ENCODE data around the gene TCFL5. TPM values are rescaled to one million over a fixed set of nuclear protein-coding genes. Genes with fewer than 3 reads are reported as not detected.

Gene TCFL5
- total and polyA plus RNA-seq, 2 donors: 10.9 to 13.0 TPM

DNA sequence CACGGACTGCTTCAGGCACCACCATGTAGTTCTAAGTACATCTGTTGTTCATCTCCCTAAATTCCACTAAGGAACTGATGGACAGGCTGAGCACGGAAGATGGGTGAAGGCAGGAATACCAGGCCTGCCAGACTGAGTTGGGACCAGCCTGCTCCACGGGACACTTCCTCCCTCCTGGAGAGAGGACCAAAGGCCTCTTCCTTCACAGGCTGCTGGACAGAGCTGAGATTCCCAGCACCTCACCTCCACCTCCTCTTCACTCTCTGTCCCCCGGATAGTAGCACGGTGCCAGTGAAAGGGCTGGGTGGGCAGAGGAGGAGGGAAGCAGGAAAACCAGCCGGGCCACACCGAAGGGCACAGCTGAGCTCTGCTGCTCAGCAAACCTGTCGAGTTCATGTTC is 22.9 kb upstream of the TCFL5 start:
- H3K27ac ChIP-seq (ENCODE audit: low read depth in 1 of 2, low read length in 1 of 2): no peak overlapping the region
- H3K9me3 ChIP-seq (ENCODE audit: control insufficient read depth in 2 of 2, insufficient read depth in 1 of 2, low read length in 1 of 2): peaks cover 0 to 1% of the 10 kb centered on the region in 2 donors
- no peak overlapping the region for H3K4me3 ChIP-seq (ENCODE audit: low read length in 2 of 2)
- WGBS: 96% methylated on average over 8 of the region's 8 CpGs
- H3K4me1 ChIP-seq (ENCODE audit: control insufficient read depth in 2 of 2, insufficient read depth in 2 of 2, low read length in 2 of 2): peaks cover 0 to 14% of the 10 kb centered on the region in 2 donors
- peaks cover 0 to 8% of the 10 kb centered on the region in 2 donors for H3K27me3 ChIP-seq (ENCODE audit: control insufficient read depth in 2 of 2, insufficient read depth in 1 of 2, low read length in 1 of 2)
- no peak for DNase-seq (ENCODE audit: low read depth in 6 of 9, low spot score in 9 of 9)
- H3K36me3 ChIP-seq (ENCODE audit: control insufficient read depth in 2 of 2, insufficient read depth in 2 of 2, low read length in 1 of 2): peaks cover 61 to 68% of the 10 kb centered on the region in 2 donors

DNA sequence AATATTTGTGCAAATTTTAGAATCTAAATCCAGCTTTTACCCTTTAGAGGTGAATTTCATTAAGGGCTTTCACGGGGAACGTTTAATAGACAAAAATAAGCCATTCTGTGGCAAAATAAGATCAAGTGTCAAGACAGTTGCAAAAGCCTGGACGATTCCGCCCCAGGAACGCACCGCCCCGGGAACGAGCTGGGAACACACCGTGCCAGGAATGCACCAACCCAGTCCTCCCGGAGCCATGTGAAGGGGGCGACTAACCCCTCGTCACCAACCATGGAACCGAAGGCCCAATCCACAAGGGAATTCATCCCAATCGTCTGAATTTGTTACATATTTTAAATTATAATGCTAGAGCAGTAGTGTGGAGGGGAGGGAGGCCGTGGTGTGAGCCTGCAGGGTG is 20.8 kb upstream of the TCFL5 start:
- Histone ChIP-seq H3K27me3 (ENCODE audit: control insufficient read depth in 2 of 2, insufficient read depth in 1 of 2, low read length in 1 of 2) (peaks cover 0 to 17% of the 10 kb centered on the region in 2 donors), H3K36me3 (ENCODE audit: control insufficient read depth in 2 of 2, insufficient read depth in 2 of 2, low read length in 1 of 2) (peaks cover 39 to 47% of the 10 kb centered on the region in 2 donors), H3K4me1 (ENCODE audit: control insufficient read depth in 2 of 2, insufficient read depth in 2 of 2, low read length in 2 of 2) (peaks cover under 1 to 21% of the 10 kb centered on the region in 2 donors), H3K9me3 (ENCODE audit: control insufficient read depth in 2 of 2, insufficient read depth in 1 of 2, low read length in 1 of 2) (no peaks in the 10 kb centered on the region), H3K4me3 (ENCODE audit: low read length in 2 of 2) (no peak overlapping the region), H3K27ac (ENCODE audit: low read depth in 1 of 2, low read length in 1 of 2) (no peak overlapping the region)
- WGBS: 96% methylated on average over 15 of the region's 15 CpGs
- no peak for DNase-seq (ENCODE audit: low read depth in 6 of 9, low spot score in 9 of 9)

DNA sequence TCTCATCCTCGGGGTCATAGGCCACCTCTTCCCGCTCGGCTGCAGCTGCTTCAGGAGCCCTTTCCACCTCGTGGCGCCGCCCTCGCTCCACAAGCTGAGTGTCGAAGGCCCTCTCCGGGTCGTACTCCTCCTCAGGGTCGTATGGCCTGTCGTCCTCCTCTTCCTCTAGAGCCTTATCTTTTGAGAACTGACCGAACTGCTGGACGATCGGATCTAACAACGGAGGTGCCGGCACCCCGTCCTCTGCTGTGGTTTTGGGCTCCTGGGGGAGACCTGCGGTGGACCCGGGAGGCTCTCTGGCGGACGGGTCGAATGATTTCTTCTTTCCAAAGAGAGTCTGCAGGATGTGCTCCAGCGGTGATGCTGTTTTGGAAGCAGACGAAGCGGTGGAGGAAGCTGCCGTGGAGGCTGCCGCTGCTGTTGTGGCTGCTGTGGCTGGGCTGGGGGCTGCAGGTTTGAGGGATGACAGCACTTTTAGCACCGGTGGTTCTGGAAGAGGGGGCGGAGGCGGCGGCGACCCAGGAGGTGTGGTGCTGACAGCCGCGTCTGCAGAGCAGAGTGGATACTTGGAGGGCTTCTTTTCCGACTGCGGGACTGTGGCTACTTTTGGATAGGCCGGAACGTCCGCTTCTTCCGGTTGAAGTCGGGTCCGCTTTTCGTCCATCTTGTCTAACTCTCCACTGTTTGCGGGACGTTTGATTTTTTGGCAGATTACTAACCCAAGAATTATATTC is 20.2 kb upstream of the TCFL5 start:
- H3K4me1 ChIP-seq (ENCODE audit: control insufficient read depth in 2 of 2, insufficient read depth in 2 of 2, low read length in 2 of 2): peaks cover 4 to 25% of the 10 kb centered on the region in 2 donors
- H3K4me3 ChIP-seq (ENCODE audit: low read length in 2 of 2): no peak overlapping the region
- no peak overlapping the region for H3K27ac ChIP-seq (ENCODE audit: low read depth in 1 of 2, low read length in 1 of 2)
- DNase-seq (ENCODE audit: low read depth in 6 of 9, low spot score in 9 of 9): no peak
- no peaks in the 10 kb centered on the region for H3K9me3 ChIP-seq (ENCODE audit: control insufficient read depth in 2 of 2, insufficient read depth in 1 of 2, low read length in 1 of 2)
- 97% methylated on average over 46 of the region's 46 CpGs for WGBS
- peaks cover 0 to 17% of the 10 kb centered on the region in 2 donors for H3K27me3 ChIP-seq (ENCODE audit: control insufficient read depth in 2 of 2, insufficient read depth in 1 of 2, low read length in 1 of 2)
- H3K36me3 ChIP-seq (ENCODE audit: control insufficient read depth in 2 of 2, insufficient read depth in 2 of 2, low read length in 1 of 2): peaks cover 33 to 42% of the 10 kb centered on the region in 2 donors

DNA sequence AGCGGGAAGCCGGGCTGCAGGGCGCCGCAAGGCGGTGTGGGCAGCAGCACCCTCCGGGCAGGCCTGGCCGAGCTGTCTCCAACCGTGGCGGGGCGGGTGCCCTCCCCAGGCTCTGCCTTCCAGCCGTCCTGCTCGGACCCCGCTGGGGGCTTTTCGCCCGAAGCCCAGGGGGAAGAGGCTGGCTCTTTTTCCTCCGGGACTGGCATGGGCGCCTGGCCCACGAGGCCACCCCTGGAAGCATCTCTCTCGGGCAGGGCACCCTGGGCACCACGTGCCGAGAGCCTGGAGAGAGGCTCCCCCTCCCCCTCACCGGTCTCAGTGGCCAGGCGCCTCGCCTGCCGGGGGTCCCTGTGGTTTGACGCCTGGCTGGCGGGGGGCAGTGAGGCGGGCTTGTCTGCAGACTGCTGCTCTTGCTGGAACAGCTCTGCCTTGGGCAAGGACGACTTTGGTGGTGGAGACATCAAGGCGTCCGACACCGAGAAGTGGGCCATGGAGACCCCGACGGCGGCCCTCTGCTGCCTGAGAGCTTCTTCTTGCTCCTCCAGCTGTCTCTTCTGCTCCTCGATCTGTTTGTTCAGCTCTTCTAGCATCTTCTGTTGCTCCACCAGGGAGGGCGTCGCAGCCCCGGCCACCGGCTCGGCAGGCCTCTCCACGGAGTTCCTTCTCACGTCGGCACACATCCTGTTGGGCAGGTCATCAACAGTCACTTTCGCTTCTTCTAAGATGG is 19.5 kb upstream of the TCFL5 start:
- Histone ChIP-seq H3K27me3 (ENCODE audit: control insufficient read depth in 2 of 2, insufficient read depth in 1 of 2, low read length in 1 of 2) (peaks cover 0 to 17% of the 10 kb centered on the region in 2 donors), H3K9me3 (ENCODE audit: control insufficient read depth in 2 of 2, insufficient read depth in 1 of 2, low read length in 1 of 2) (no peaks in the 10 kb centered on the region), H3K4me1 (ENCODE audit: control insufficient read depth in 2 of 2, insufficient read depth in 2 of 2, low read length in 2 of 2) (peaks cover 4 to 25% of the 10 kb centered on the region in 2 donors), H3K27ac (ENCODE audit: low read depth in 1 of 2, low read length in 1 of 2) (no peak overlapping the region), H3K36me3 (ENCODE audit: control insufficient read depth in 2 of 2, insufficient read depth in 2 of 2, low read length in 1 of 2) (peaks cover 26 to 35% of the 10 kb centered on the region in 2 donors), H3K4me3 (ENCODE audit: low read length in 2 of 2) (no peak overlapping the region)
- no peak for DNase-seq (ENCODE audit: low read depth in 6 of 9, low spot score in 9 of 9)
- WGBS: 98% methylated on average over 45 of the region's 45 CpGs

DNA sequence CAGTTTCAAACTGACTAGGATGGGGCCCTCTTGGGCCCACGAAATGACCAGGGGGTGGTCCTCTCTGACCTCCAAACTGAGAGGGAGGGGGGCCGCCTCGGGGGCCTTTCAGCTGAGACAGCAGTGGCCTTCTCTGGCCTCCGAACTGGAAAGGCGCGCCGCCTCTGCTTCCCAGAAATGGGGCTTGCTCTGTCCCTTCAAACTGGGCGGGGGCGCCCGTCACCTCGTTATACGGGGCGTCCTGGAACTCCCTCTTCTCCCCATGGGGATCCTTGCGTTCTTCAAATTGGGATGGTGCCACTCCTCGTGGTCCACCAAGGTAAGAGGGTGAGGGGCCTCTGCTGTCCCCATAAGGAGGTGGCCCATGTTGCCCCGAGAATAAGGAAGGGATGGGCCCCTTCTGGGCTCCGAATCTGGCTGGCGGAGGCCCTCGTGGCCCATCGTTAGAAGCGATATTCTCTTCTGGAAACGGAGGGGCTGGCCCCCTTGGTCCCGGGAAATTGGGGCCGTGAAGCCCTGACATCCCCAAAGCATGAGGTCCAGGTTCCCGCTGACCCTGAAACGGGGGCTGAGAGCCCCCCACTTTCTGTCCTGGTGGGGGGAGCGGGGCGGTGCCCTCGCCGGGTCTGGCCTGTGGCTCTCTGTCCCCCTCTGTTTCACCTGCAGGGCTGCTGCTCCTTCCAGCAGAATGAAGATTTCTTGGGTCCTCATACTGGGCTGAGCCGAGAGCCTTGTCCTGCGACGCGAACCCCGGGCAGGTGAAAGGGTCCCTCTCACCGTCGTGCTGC is 18.7 kb upstream of the TCFL5 start:
- 98% methylated on average over 37 of the region's 37 CpGs for WGBS
- Histone ChIP-seq H3K36me3 (ENCODE audit: control insufficient read depth in 2 of 2, insufficient read depth in 2 of 2, low read length in 1 of 2) (peaks cover 19 to 28% of the 10 kb centered on the region in 2 donors), H3K4me3 (ENCODE audit: low read length in 2 of 2) (no peak overlapping the region), H3K9me3 (ENCODE audit: control insufficient read depth in 2 of 2, insufficient read depth in 1 of 2, low read length in 1 of 2) (no peaks in the 10 kb centered on the region), H3K27ac (ENCODE audit: low read depth in 1 of 2, low read length in 1 of 2) (no peak overlapping the region), H3K27me3 (ENCODE audit: control insufficient read depth in 2 of 2, insufficient read depth in 1 of 2, low read length in 1 of 2) (peaks cover 0 to 17% of the 10 kb centered on the region in 2 donors), H3K4me1 (ENCODE audit: control insufficient read depth in 2 of 2, insufficient read depth in 2 of 2, low read length in 2 of 2) (peaks cover 4 to 31% of the 10 kb centered on the region in 2 donors)
- no peak for DNase-seq (ENCODE audit: low read depth in 6 of 9, low spot score in 9 of 9)

DNA sequence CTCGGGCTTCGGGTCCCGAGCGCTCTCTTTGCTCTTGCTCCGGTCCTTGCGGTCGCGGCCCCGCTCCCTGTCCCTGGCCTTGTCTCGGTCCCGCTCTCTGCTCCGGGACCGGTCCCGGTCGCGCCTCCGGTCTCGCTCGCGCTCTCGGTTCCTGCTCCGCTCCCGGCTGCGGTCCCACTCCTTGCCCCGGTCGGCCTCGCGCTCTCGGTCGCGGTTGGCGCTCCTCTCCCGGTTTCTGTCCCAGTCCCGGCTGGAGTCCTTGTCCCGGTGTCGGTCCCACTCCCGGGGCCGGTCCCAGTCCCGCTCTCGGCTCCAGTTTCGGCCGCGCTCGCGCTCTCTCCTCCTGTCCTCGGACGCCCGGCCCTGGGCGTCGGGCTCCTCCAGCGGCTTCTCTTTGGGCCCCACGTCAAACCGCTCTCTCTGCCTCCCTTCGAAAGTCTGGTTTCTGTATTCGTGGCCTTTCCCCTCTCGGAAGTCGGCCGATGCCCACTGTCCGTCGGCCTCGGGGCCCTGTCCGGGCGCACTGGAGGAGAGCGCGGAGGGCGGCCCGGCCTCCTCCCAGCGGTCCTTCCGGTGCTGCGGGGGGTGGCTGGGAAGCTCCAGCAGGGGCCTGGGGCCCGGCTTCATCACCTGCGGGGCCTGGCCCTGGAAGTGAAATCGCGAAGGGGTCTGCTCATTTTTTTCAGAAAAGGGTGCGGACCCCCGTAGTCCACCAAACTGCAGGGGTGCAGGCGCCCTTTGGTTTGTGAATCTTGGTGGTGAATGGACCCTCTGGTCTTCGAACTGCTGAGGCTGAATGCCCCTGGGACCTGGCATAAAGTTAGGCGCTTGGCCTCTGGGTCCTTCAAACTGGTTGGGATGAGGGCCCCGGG is 17.9 kb upstream of the TCFL5 start:
- Histone ChIP-seq H3K36me3 (ENCODE audit: control insufficient read depth in 2 of 2, insufficient read depth in 2 of 2, low read length in 1 of 2) (peaks cover 17 to 28% of the 10 kb centered on the region in 2 donors), H3K9me3 (ENCODE audit: control insufficient read depth in 2 of 2, insufficient read depth in 1 of 2, low read length in 1 of 2) (no peaks in the 10 kb centered on the region), H3K27me3 (ENCODE audit: control insufficient read depth in 2 of 2, insufficient read depth in 1 of 2, low read length in 1 of 2) (peaks cover 0 to 17% of the 10 kb centered on the region in 2 donors), H3K4me3 (ENCODE audit: low read length in 2 of 2) (no peak overlapping the region), H3K4me1 (ENCODE audit: control insufficient read depth in 2 of 2, insufficient read depth in 2 of 2, low read length in 2 of 2) (peaks cover 8 to 37% of the 10 kb centered on the region in 2 donors), H3K27ac (ENCODE audit: low read depth in 1 of 2, low read length in 1 of 2) (no peak overlapping the region)
- no peak for DNase-seq (ENCODE audit: low read depth in 6 of 9, low spot score in 9 of 9)
- 93% methylated on average over 80 of the region's 80 CpGs for WGBS

DNA sequence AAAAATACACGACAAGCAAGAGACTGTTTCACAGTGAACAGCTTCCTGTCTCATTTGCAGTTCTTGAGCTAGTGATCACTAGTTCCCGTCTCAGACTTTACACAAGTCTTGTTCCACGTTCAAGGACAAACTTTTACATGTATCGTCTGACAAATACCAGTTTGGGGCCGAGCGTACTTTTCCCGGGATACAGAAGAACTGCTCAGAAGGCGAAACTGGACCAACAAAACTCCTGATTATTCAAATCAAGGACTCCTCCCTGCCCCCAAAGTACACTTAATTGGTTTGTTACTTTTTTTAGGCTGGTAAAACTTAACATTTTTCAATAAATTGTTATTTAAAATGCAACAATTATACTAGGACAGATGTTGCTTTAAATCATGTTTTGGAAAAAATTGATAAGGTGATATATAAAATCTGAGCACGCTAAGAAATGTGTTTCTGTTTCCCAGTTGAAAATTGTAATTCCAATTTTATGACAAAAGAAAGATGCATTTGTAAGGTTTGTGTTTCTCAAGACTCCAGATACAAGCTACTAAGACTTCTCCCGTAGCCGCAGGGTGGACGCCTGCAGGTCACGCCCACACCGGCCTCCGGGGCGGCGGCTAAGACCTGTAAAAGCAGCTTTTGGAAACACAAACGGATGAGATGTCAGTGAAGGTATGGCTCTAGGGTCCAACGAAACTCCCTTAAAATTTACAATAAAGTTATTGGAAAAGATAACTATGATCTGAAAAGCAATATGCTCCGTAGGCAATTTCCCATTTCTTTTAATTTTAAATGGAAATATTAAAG is 16.8 kb upstream of the TCFL5 start:
- Histone ChIP-seq H3K36me3 (ENCODE audit: control insufficient read depth in 2 of 2, insufficient read depth in 2 of 2, low read length in 1 of 2) (peaks cover 17 to 28% of the 10 kb centered on the region in 2 donors), H3K4me1 (ENCODE audit: control insufficient read depth in 2 of 2, insufficient read depth in 2 of 2, low read length in 2 of 2) (peaks cover 10 to 46% of the 10 kb centered on the region in 2 donors), H3K9me3 (ENCODE audit: control insufficient read depth in 2 of 2, insufficient read depth in 1 of 2, low read length in 1 of 2) (no peaks in the 10 kb centered on the region), H3K4me3 (ENCODE audit: low read length in 2 of 2) (no peak overlapping the region), H3K27ac (ENCODE audit: low read depth in 1 of 2, low read length in 1 of 2) (no peak overlapping the region), H3K27me3 (ENCODE audit: control insufficient read depth in 2 of 2, insufficient read depth in 1 of 2, low read length in 1 of 2) (peaks cover 0 to 17% of the 10 kb centered on the region in 2 donors)
- no peak for DNase-seq (ENCODE audit: low read depth in 6 of 9, low spot score in 9 of 9)
- 96% methylated on average over 20 of the region's 20 CpGs for WGBS

Data from thymus (tissue), 11 donors.